ENCODE data around the gene KCNQ1. TPM values are rescaled to one million over a fixed set of nuclear protein-coding genes. Genes with fewer than 3 reads are reported as not detected.

The KCNQ1 gene
- total RNA-seq, 2 experiments from 2014 or later = 8.7 to 9.5 TPM

- no peak for TF ChIP-seq CTCF (IDR thresholded peaks at IDR 0.05)
- Mint-ChIP-seq H3K27ac (no peak overlapping the region), H3K4me3 (no peak overlapping the region), H3K36me3 (ENCODE audit: low read depth) (no peaks in the 10 kb centered on the region), H3K27me3 (no peaks in the 10 kb centered on the region), H3K4me1 (ENCODE audit: low read depth) (no peaks in the 10 kb centered on the region), H3K9me3 (no peaks in the 10 kb centered on the region)
- ATAC-seq (no peak), DNase-seq (no peak)
- intact Hi-C loops (cut with micrococcal nuclease) = no loop called here
- ChIA-PET POLR2A (no interaction called here), CTCF (no interaction called here)
These were observed 351.3 kb downstream of the KCNQ1 start for GRCh38 chr11:2796091-2796490.

DNA sequence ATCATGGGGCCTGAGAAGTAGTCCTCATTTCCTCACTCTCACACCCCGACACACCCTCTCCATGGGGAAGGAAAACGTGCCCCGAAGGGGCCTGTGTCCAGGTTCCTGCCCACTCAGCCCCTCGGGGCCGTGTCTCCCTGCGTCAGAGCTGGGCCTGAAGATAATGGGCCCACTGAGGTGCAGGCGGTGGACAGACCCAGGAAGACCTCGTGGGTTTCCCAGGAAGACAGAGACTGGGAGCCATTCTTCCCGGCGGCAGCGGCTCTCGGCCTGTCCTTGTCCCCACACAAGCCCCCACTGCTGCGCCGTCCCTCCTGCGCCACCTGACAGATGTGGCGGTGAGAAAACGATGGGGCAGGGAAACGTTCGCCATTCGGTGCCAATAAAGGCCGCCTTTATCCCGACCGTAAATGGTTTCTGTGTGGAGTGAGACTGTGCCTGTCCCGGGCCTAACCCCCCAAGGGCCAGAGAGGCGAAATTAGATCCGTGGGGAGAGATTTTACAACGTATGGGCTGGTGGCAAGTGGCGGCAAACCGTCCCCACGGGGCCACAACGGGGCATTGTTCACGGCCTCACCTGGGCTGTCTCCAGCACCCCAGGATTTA is 351.8 kb downstream of the KCNQ1 start:
- ChIA-PET CTCF (no interaction called here), POLR2A (no interaction called here)
- ATAC-seq (no peak), DNase-seq (peak; percentile 0)
- Mint-ChIP-seq H3K4me1 (ENCODE audit: low read depth) (no peaks in the 10 kb centered on the region), H3K36me3 (ENCODE audit: low read depth) (no peaks in the 10 kb centered on the region), H3K4me3 (no peak overlapping the region), H3K27me3 (no peaks in the 10 kb centered on the region), H3K27ac (no peak overlapping the region), H3K9me3 (no peaks in the 10 kb centered on the region)
- TF ChIP-seq CTCF (IDR thresholded peaks at IDR 0.05) = no peak
- intact Hi-C loops (cut with micrococcal nuclease) = no loop called here

DNA sequence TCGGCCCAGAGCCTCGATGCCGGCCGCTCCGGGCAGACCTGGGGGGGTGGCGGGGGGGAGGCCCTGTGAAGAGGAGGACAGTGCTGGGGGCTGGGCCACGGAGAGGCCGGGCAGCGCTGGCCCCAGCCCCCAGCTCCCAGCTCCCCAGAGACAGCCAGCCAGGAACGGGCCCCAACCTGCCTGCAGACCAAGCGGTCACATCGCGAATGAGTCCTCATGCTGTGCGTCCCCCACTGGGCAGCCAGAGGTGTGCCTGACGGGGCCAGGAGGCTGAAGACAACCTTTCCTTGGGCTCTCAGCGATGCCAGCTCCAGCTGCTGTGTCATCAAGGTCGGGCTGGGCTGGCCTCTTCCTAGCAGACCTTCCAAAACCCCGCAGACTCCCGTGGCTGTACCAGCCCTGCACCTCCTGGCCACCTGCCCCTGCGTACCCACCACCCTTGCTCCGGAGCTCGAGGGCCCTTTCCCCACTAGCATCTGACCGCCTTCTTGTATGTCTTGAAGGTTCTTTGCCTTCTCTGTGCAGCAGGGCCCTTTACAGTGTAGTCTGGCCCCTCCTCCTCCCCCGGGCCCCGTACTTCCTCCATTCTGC is 352.4 kb downstream of the KCNQ1 start:
- CTCF ChIA-PET = no interaction called here

DNA sequence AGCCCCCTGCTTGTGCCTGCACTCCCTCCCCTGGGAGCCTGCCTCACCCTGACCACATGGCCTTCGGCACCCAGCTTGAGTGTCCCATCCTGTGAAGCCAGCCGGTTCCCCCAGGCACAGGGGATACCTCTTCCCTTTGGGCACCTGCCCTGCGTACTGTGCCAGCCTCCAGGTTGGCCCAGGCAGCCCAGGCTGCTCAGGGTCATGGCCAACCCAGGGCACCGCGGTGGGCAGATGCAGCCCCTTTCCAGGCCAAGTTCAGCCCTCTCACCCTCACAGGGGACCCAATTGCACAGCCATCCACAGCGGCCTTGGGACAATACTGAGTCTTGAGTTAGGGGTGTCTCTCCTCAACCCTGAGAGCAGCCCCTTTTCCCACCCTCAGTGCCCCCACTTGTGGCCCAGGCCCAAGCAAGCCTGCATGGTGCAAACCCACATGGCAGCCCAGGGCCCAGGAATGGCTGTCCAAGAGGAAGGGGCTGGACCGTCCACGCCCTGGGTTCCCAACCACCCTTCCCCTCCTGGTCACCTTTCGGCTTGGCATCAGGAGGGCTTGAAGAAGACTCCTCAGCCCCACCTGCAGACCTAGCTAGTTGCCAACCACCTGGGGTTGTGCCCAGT is 353.0 kb downstream of the KCNQ1 start:
- no peak for ATAC-seq
- CTCF ChIA-PET = no interaction called here
- Mint-ChIP-seq H3K9me3 (no peaks in the 10 kb centered on the region), H3K27me3 (no peaks in the 10 kb centered on the region), H3K4me1 (ENCODE audit: low read depth) (no peaks in the 10 kb centered on the region), H3K4me3 (no peak overlapping the region), H3K27ac (no peak overlapping the region), H3K36me3 (ENCODE audit: low read depth) (no peaks in the 10 kb centered on the region)
- TF ChIP-seq CTCF (IDR thresholded peaks at IDR 0.05) = no peak
- POLR2A ChIA-PET = no interaction called here
- intact Hi-C loops (cut with micrococcal nuclease) = no loop called here
- DNase-seq = no peak

More for the DNA sequence above, 352.4 kb downstream of the KCNQ1 start:
- Mint-ChIP-seq H3K4me1 (ENCODE audit: low read depth) (no peaks in the 10 kb centered on the region), H3K4me3 (no peak overlapping the region), H3K9me3 (no peaks in the 10 kb centered on the region), H3K36me3 (ENCODE audit: low read depth) (no peaks in the 10 kb centered on the region), H3K27ac (no peak overlapping the region), H3K27me3 (no peaks in the 10 kb centered on the region)
- ATAC-seq (no peak), DNase-seq (no peak)
- intact Hi-C loops (cut with micrococcal nuclease) = no loop called here
- POLR2A ChIA-PET = no interaction called here
- TF ChIP-seq CTCF (IDR thresholded peaks at IDR 0.05) = no peak

DNA sequence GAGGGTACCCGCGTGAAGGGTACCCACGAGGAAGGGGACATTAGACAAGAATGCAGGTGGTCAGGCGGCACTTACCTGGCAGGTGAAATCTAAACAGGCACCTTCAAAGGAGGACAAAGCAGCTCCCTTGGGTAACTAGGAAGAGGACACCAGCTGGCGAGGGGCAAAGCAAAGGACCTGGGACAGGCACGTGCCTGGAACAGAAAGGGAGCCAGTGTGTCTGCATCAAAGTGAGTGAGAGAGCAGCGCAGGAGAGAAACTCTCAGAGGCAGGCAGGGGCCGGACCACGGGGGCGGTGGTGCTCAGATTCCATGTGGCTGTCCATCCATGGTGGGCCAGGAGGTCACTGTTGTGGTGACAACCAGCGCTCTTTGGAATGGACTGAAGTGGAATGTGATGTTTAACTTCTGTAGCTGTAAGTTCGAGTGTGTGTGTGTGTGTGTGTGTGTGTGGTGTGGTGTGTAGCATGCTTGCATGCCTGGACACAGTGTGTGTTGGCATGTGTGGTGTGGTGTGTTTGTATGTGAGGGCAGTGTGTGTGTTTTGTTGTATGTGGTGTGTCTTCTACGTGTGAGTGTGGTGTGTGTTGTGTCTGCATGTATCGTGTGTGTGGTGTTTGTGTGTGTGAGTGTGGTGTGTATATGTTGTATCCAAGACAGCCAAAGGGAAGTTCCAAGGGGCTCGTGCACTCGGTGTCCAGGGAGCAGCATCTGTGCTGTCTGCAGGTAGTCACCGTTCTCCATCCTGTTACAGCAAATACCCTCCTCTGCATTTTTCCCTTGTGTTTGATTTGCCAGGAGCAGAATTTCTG is 354.3 kb downstream of the KCNQ1 start:
- intact Hi-C loops (cut with micrococcal nuclease) = no loop called here
- ChIA-PET POLR2A (no interaction called here), CTCF (no interaction called here)
- Mint-ChIP-seq H3K27me3 (no peaks in the 10 kb centered on the region), H3K36me3 (ENCODE audit: low read depth) (no peaks in the 10 kb centered on the region), H3K4me3 (no peak overlapping the region), H3K4me1 (ENCODE audit: low read depth) (no peaks in the 10 kb centered on the region), H3K27ac (no peak overlapping the region), H3K9me3 (no peaks in the 10 kb centered on the region)
- ATAC-seq (no peak), DNase-seq (peak; percentile 0)
- no peak for TF ChIP-seq CTCF (IDR thresholded peaks at IDR 0.05)

Measured in activated CD8-positive, alpha-beta T cell treated with anti-CD3 and anti-CD28 coated beads for 36 hours (primary cell).